HepG2 (cell line): Measurements from ENCODE around the gene TNFRSF18. TPM values are rescaled to one million over a fixed set of nuclear protein-coding genes. Genes with fewer than 3 reads are reported as not detected.
A peak's percentile ranks its signal among the peaks of the same experiment; 100 is the strongest.

Experiments
- BRCA1 ChIP-seq: sonication (generic); formaldehyde crosslinking; IDR thresholded peaks from 2 replicates; pipeline ENCODE4 v1.4.0; 2020; ENCODE audit warnings: missing genetic modification reagents
- CBX5 ChIP-seq: sonication (generic); formaldehyde crosslinking; IDR thresholded peaks from 2 replicates; pipeline ENCODE4 v1.4.0; 2020; ENCODE audit warnings: missing genetic modification reagents, borderline replicate concordance
- CCAR2 ChIP-seq: fragments of 200-400 bp; formaldehyde crosslinking; optimal IDR thresholded peaks from 2 replicates; pipeline ENCODE3; 2018; ENCODE audit warnings: low read depth, mild to moderate bottlenecking, low read length, moderate library complexity
- GATAD1 ChIP-seq: IDR thresholded peaks from 2 replicates; pipeline ENCODE4 v1.6.1; 2016; ENCODE audit warnings: missing genetic modification reagents, missing compliant biosample characterization
- ISX ChIP-seq: sonication (generic); formaldehyde crosslinking; conservative IDR thresholded peaks from 2 replicates; pipeline ENCODE4 v1.5.0; 2020; ENCODE audit warnings: missing genetic modification reagents
- JUND ChIP-seq: sonication (generic); formaldehyde crosslinking; IDR thresholded peaks from 2 replicates; pipeline ENCODE4 v1.8.0; 2022; ENCODE audit warnings: mild to moderate bottlenecking, missing genetic modification reagents
- KDM3A ChIP-seq: IDR thresholded peaks from 2 replicates; pipeline ENCODE4 v1.6.1; 2018; ENCODE audit warnings: low read depth, missing compliant biosample characterization
- MTF1 ChIP-seq: sonication (generic); formaldehyde crosslinking; IDR thresholded peaks from 2 replicates; pipeline ENCODE4 v1.5.0; 2020; ENCODE audit warnings: missing genetic modification reagents
- RCOR2 ChIP-seq: IDR thresholded peaks from 2 replicates; pipeline ENCODE4 v1.6.1; 2016; ENCODE audit warnings: missing biosample characterization, missing genetic modification reagents
- ZNF331 ChIP-seq: sonication (generic); formaldehyde crosslinking; IDR thresholded peaks from 2 replicates; pipeline ENCODE4 v1.4.0; 2020; ENCODE audit warnings: missing genetic modification reagents
- ZNF430 ChIP-seq: sonication (generic); formaldehyde crosslinking; IDR thresholded peaks from 2 replicates; pipeline ENCODE4 v1.9.0; 2021; ENCODE audit warnings: mild to moderate bottlenecking, missing genetic modification reagents
- ZNF510 ChIP-seq: sonication (generic); formaldehyde crosslinking; IDR thresholded peaks from 2 replicates; pipeline ENCODE4 v1.4.0; 2020; ENCODE audit warnings: low read depth, mild to moderate bottlenecking, missing genetic modification reagents
- ZNF644 ChIP-seq: IDR thresholded peaks from 2 replicates; pipeline ENCODE4 v1.6.1; 2016; ENCODE audit warnings: low read depth
- ZNF670 ChIP-seq: sonication (generic); formaldehyde crosslinking; IDR thresholded peaks from 2 replicates; pipeline ENCODE4 v1.8.0; 2022; ENCODE audit warnings: mild to moderate bottlenecking, missing genetic modification reagents, borderline replicate concordance
- ZNF713 ChIP-seq: sonication (generic); formaldehyde crosslinking; IDR thresholded peaks from 2 replicates; pipeline ENCODE4 v1.4.0; 2020; ENCODE audit warnings: mild to moderate bottlenecking, missing genetic modification reagents
- ZNF761 ChIP-seq: sonication (generic); formaldehyde crosslinking; conservative IDR thresholded peaks from 2 replicates; pipeline ENCODE4 v1.4.0; 2020; ENCODE audit warnings: mild to moderate bottlenecking, missing genetic modification reagents
- ZNF816 ChIP-seq: sonication (generic); formaldehyde crosslinking; IDR thresholded peaks from 2 replicates; pipeline ENCODE4 v1.8.0; 2022; ENCODE audit warnings: missing genetic modification reagents, mild to moderate bottlenecking, borderline replicate concordance
- ZNF841 ChIP-seq: sonication (generic); formaldehyde crosslinking; IDR thresholded peaks from 2 replicates; pipeline ENCODE4 v1.8.1; 2023; ENCODE audit warnings: missing genetic modification reagents, borderline replicate concordance
- polyA plus RNA-seq, 8 experiments: library from polyadenylated mRNA; depleted of rRNA in 3 of 8; stranded (reverse) in 7 of 8; unstranded in 1 of 8; fragments of >200 nt; fragmentation: Illumina TruSeq in 4 of 8; extraction: Trizol in 4 of 8; gene quantifications; 2 replicates each; pipeline versions ENCODE4 v1.2.1 to v1.2.3, GENCODE V29; 2011 to 2016; ENCODE audit warnings: low read depth in 4 of 8, missing spikeins in 1 of 8, mixed read lengths in 1 of 8; ENCODE audit not compliant: insufficient read depth in 1 of 8
- total RNA-seq, 5 experiments: library from RNA; depleted of rRNA; stranded (reverse); fragments of >200 nt; fragmentation: Illumina TruSeq; extraction: Trizol; gene quantifications; 2 replicates each; pipeline ENCODE4 v1.2.3, GENCODE V29; 2016; ENCODE audit warnings: low read depth in 1 of 5
- TF ChIP-seq, protein P1 (sequence below): sonication (generic); formaldehyde crosslinking; IDR thresholded peaks from 2 replicates; pipeline ENCODE4 v1.4.0; 2020; ENCODE audit warnings: missing genetic modification reagents, mild to moderate bottlenecking, borderline replicate concordance
- TF ChIP-seq, protein P2 (sequence below): sonication (generic); formaldehyde crosslinking; IDR thresholded peaks from 2 replicates; pipeline ENCODE4 v1.4.0; 2020; ENCODE audit warnings: mild to moderate bottlenecking, missing genetic modification reagents

TNFRSF18 gene
- total and polyA plus RNA-seq, 2 of the 13 experiments (the other 11 are each of a cell fraction or from before 2014, with no cell fraction given), result not detected

DNA sequence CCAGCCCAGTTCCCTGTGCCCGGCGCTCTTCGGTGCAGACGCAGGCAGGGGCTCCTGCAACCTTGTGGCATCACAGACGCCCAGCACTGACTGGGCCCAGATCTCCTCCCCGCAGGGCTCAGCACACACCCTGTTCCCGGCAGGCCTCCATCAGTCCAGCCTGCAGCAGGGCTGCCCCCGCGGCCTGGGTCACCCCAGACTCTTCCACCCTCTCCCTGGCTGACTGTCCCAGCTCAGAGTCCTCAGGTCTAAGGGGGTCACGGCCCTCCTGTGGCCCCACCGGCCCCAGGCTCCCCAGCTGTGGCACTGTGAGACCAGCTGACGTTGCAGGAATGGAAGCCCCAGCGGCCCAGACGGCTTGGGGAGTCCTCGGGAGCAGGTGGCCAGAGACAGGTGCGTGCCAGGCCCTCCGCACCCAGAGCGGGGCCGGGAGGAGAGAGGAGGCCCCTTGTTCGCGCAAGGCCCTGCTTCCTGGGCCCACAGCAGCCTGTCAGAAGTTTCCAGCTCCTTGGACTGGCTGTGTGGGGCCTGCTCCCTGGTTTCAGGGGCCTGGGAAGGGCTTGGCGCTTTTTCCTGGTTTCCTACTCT is 29.9 kb upstream of the TNFRSF18 start (continued):
- TF ChIP-seq, protein P1, sequence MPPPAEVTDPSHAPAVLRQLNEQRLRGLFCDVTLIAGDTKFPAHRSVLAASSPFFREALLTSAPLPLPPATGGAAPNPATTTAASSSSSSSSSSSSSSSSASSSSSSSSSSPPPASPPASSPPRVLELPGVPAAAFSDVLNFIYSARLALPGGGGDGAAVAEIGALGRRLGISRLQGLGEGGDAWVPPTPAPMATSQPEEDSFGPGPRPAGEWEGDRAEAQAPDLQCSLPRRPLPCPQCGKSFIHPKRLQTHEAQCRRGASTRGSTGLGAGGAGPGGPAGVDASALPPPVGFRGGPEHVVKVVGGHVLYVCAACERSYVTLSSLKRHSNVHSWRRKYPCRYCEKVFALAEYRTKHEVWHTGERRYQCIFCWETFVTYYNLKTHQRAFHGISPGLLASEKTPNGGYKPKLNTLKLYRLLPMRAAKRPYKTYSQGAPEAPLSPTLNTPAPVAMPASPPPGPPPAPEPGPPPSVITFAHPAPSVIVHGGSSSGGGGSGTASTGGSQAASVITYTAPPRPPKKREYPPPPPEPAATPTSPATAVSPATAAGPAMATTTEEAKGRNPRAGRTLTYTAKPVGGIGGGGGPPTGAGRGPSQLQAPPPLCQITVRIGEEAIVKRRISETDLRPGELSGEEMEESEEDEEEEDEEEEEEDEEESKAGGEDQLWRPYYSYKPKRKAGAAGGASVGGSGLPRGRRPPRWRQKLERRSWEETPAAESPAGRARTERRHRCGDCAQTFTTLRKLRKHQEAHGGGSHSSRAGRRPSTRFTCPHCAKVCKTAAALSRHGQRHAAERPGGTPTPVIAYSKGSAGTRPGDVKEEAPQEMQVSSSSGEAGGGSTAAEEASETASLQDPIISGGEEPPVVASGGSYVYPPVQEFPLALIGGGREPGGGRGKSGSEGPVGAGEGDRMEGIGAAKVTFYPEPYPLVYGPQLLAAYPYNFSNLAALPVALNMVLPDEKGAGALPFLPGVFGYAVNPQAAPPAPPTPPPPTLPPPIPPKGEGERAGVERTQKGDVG (CRISPR knock-in tag), result no peak
- TF ChIP-seq ZNF644 (CRISPR knock-in tag) (no peak), ZNF510 (CRISPR knock-in tag) (peak; percentile 65; the same call in 1 of the 2 replicates), JUND (CRISPR knock-in tag) (no peak), ZNF761 (CRISPR knock-in tag) (0 out of 2 replicates have a peak, but pooled peaks have one; percentile 65), ZNF670 (CRISPR knock-in tag) (no peak), CCAR2 (no peak), ISX (CRISPR knock-in tag) (no peak), ZNF430 (CRISPR knock-in tag) (peak; percentile 60; the same call in 1 of the 2 replicates), ZNF331 (no peak), KDM3A (CRISPR knock-in tag) (no peak), ZNF713 (CRISPR knock-in tag) (no peak), CBX5 (CRISPR knock-in tag) (no peak), ZNF816 (CRISPR knock-in tag) (no peak), MTF1 (no peak), GATAD1 (no peak), RCOR2 (no peak), BRCA1 (CRISPR knock-in tag) (no peak), ZNF841 (no peak)
- TF ChIP-seq, protein P2, sequence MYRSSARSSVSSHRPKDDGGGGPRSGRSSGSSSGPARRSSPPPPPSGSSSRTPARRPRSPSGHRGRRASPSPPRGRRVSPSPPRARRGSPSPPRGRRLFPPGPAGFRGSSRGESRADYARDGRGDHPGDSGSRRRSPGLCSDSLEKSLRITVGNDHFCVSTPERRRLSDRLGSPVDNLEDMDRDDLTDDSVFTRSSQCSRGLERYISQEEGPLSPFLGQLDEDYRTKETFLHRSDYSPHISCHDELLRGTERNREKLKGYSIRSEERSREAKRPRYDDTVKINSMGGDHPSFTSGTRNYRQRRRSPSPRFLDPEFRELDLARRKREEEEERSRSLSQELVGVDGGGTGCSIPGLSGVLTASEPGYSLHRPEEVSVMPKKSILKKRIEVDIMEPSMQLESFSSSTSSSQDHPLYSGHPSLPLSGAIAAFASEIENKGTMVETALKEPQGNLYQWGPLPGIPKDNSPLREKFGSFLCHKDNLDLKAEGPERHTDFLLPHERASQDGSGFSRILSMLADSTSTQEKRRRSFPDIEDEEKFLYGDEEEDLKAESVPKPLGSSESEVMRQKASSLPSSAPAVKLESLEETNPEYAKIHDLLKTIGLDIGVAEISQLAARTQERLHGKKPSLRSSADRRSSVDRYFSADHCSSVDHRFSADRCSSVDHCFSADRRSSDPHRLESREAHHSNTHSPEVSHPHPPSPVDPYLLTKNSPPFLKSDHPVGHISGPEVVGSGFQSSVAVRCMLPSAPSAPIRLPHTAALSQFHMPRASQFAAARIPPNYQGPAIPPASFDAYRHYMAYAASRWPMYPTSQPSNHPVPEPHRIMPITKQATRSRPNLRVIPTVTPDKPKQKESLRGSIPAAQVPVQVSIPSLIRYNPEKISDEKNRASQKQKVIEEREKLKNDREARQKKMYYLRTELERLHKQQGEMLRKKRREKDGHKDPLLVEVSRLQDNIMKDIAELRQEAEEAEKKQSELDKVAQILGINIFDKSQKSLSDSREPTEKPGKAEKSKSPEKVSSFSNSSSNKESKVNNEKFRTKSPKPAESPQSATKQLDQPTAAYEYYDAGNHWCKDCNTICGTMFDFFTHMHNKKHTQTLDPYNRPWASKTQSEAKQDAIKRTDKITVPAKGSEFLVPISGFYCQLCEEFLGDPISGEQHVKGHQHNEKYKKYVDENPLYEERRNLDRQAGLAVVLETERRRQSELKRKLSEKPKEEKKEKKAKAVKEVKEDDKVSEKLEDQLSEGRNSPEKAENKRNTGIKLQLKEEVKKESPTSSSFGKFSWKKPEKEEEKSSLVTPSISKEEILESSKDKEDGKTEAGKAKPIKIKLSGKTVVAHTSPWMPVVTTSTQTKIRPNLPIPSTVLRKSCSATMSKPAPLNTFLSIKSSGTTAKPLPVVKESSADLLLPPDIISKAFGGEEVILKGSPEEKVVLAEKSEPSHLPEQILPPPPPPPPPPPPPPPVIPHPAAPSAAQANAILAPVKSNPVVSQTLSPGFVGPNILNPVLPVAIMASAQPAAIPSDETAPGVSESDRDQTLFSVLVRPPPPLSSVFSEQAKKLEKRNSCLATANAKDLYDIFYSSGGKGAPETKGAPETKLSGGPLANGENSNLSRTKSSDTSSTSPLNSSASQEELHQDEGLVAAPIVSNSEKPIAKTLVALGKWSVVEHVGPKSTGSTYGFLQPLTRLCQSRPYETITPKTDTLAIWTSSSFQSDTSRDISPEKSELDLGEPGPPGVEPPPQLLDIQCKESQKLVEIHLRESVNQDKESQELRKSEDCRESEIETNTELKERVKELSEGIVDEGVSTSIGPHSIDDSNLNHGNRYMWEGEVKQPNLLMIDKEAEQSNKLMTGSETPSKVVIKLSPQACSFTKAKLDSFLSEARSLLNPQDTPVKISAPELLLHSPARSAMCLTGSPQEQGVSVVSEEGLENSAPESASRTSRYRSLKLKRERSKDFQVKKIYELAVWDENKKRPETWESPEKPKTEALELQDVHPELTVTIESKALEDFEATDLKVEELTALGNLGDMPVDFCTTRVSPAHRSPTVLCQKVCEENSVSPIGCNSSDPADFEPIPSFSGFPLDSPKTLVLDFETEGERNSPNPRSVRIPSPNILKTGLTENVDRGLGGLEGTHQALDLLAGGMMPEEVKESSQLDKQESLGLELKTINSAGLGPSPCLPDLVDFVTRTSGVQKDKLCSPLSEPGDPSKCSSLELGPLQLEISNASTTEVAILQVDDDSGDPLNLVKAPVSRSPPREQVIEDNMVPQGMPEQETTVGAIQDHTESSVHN (CRISPR knock-in tag), result peak; percentile 48; the same call in 1 of the 2 replicates
